GM12892 (cell line): ENCODE measurements around the gene CCL28.

ENCODE experiments used
- POLR2A ChIP-seq: IDR thresholded peaks from 2 replicates; pipeline ENCODE4 v1.6.1; 2011; ENCODE audit warnings: low read depth, low read length, control low read depth
- POLR2AphosphoS5 ChIP-seq: IDR thresholded peaks from 2 replicates; pipeline ENCODE4 v1.6.1; 2011; ENCODE audit warnings: low read depth, low read length, control low read depth
- TAF1 ChIP-seq: IDR thresholded peaks from 2 replicates; pipeline ENCODE4 v1.6.1; 2011; ENCODE audit warnings: low read depth, mild to moderate bottlenecking, control low read depth, low read length, borderline replicate concordance

GRCh38 chr5:43362725-43363435 lies 49.3 kb downstream of the CCL28 start:
- TF ChIP-seq POLR2A: no peak
- TF ChIP-seq POLR2AphosphoS5: no peak
- no peak for TF ChIP-seq TAF1
